T-helper 22 cell (primary cell): ENCODE data around the gene ATP1A2.

Experiments used
- DNase-seq: peaks from one replicate; pipeline ENCODE4 v3.0.0-alpha.2; 2020; ENCODE audit warnings: low read depth

Gene ATP1A2

DNA sequence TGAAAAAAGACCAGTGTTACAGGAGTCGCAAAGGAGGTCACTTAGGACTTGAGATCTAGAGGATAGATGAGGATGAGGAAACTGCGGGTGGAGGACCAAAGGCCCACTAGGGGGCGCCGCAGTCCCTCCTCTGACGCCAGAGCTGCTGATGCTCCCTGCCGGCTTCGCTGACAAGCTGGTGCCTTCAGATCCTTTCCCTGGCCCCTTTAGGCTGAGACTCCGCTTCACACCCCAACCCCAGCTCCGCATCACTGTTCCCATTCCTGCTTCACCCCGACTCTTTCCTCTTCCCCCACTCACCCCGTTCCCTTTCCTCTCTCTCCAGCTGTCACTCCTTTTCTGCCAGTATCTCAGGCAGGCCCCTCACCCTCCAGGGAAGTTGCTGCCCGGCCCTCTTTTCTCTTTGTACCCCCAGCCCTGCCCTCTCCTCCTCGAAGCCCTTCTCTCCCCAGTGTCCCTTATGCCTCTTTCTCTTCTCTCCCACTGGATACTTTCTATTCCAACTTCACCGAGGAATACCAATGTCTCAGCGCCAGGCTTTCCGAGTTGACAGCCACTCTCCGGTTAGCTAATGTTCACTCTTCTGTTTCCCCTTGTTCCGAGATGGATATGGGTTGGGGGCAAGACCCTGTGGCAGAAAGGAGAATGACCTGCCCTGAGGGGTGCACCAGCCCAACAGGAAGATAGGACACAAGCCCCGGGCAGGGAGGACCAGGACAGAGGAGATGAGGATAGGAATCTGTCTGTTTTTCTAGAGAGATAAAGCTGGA is 29.7 kb upstream of the ATP1A2 start:
- DNase-seq: peak; percentile 27

DNA sequence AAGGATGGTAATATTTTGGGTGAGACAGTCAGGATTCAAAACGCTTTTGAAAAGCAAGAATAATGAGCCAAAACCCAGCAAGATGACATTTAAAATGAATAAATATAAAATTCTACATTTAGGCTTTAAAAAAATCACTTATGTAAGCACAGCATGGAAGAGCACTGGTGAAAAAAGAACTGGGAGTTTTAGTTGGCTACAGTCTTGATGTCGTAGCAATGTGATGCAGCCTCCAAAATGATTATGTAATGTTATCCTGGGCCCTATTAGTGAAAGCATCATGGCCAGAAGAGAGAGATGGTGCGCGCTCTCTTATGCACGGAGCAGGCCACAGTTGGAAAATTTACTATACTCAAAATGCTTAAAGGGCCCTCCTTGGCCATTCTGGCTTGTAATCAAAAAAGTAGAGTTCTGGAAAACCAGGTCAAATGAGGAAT is 29.1 kb upstream of the ATP1A2 start:
- DNase-seq: no peak

DNA sequence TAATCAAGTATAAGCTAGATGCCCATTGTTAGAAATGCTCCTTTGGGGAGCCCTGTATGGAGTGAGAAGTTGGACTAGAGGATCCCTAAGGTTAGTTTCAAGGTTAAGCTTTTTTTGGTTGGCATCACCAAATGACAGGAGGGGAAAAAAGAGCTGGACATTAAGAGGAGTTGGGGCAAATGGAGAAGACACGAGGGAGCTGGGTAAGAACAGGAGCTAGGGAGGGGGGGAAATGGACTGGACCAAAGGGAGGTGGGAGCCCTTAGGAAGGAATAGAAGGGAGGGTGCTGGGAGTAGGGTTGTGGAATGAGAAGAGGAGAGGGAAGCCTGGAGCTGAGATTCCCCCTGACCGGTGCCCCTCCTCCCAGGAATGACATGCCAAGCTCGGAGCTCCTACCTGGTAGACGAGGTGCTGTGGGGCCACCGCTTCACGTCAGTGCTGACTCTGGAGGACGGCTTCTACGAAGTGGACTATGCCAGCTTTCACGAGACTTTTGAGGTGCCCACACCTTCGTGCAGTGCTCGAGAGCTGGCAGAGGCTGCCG is 28.4 kb upstream of the ATP1A2 start:
- DNase-seq: no peak

DNA sequence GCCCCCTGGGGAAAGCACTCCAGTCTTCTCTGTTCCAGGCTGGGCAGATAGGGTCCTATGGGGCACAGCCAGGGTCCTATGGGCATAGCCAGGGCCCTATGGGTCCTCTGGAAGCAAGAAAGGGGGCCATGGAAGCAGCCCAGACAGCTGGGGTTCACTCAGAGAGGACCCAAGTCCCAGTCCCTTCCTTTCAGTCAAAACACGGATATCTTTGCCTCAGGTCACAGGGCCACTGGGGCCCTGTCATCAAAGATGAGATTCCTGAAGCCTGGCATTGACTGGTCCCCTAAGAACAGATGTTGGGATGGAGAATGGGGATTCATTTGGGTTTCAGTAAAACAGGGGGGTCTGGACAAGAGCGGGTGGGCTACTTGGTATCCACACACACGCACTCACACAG is 25.7 kb upstream of the ATP1A2 start:
- DNase-seq: no peak

DNA sequence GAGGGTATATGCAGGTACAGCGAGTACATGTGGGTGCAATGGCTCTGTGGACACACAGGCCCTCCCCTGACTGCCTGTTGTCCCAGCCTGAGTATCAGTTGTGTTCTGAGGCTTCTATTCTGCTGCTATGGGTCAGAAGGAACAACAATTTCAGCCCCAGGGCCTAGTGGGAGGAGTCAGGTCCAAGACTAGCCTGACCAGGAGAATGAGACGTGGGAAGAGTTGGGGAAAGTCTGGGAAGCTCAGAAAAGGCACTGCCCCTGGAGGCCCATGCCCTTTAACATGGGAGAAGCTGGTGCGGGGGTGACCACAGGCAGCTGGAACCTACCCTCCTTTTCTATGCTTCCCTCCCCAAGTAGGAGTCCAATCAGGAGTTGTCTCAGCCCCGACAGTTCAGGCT is 24.8 kb upstream of the ATP1A2 start:
- DNase-seq: no peak

DNA sequence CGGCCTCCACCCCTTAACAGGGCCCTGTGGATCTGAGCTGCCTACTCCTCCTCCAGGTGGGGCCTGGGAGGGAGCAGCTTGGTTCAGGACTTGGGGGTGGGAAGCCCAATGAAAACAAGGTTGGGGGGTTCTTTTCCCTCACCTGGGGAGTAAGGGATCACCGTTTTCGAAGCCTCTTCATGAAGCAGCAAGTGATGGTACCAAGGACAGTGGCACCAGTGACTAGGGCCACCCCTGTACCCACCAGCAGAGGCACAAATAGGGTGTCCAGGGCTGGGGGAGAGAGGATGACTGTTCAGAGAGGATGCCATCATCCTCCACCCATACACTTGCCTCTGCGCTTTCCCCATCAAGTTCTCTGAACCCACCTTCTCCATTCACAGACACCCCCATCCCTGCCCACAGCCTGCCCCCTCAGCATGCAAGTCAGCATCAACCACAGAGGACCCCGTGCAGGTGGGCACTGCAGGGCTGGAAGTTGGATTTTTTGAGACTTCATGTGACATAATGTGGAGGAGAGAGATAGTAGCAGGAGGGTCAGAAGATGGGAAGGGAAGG is 23.8 kb upstream of the ATP1A2 start:
- DNase-seq: no peak

DNA sequence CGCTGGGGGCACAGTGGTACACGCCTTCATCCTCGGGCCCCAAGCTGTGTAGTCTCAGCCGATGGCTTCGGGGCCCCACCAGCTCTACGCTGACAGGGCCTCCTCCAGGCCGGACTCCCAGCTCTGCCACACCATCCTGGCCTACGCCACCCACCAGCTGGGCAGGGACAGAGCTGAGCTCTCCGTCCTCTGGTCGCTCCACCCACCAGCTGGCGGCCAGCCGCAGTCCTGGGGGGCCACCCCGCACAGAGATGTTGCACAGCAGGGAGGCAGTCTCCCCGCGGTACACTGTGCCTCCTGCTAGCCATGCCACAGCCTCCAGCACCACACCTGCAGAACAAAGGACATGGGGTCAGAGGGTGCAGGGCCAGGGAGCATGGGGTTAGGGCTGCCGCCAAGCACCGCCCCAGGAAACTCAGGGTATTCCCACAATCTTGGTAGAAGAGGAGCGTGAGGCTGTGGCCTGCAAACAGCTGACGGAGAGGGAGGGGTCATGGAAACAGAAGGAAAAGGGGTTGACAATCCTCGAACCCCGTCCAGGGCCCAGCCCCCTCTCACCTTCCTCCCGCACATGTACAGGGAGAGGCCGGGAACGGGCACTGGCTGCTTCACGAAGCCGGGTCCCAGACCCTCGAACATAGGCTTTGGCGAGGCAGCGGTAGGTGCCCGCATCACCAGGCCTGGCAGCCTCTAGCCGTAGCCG is 23.0 kb upstream of the ATP1A2 start:
- no peak for DNase-seq

DNA sequence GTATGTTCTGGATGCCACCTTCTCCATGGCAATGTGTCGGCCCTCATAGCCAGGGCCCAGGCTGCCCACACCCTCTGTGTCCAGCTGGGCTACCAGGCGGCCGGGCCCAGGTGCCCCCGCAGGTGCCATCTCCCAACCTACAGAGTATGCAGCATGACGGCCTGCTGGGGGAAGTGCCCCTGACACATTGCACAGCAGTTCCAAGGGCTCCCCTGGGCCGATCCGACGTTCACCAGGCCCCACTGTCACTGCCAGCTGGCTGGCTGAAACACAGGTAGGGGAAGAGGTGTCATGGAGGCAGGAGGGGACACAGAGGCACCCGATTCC is 22.5 kb upstream of the ATP1A2 start:
- no peak for DNase-seq

DNA sequence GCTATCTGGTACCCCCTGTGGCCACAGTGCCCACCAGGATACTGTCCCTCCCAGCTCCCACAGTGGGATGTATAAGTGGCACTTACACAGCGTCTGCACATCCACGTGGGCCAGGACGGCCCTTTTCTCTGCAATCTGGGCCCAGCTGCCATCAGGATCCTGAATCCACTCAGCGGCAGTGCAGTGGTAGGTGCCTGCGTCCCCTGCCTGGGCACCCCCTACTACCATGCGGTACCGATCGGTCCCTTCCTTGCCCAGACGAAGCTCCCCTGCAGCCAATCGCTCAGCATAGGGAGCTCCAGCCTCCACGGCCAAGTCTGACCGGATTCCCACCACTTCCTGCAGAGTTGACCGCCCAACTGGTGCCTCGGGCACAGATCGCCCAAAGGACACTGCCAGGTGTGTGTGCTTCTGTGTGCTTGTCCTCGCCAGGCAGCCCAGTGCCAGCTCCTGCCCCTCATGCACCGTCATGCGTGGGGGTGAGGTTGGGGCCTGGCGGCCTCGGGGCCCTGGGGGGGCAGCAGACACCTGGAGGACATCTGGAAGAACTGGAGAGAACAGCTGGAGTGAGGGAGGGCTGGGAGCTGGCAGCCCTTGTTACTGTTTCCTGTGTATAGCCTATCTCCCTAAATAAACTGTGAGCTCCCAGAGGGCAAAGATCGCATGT is 21.8 kb upstream of the ATP1A2 start:
- no peak for DNase-seq

DNA sequence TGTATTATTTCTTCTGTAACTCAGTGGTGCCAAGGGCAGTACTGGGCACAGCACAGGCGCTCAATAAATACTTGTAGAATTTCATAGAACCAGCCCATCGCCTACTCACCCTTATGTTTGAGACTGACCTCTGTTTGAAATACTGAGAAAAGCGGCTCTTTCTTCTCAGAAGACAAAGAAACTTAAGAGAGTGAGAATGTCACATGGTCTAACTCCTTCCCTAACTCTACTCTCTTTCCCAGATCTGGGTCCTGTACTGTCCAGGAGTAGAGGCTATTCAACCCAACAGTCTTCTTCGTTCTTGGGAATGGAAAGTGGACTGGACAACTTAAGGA is 21.3 kb upstream of the ATP1A2 start:
- no peak for DNase-seq

DNA sequence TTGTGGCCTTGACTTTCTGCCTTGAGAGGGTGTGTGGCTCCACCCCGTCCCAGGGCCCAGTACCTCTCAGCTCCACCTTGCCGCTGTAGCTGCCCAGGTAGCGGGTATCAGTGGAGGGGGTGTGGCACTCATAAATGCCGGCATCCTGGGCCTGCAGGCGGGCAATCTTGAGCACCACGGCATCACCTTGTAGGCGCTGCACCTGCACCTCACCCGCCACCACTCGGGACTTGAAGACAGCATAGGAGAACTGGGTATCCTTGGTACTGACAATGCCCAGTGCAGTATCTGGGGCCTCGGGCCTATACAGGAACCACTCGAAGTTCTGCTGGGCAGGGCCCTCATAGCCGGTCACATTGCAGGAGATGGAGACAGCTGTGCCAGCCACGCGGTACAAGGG is 20.8 kb upstream of the ATP1A2 start:
- DNase-seq: no peak

DNA sequence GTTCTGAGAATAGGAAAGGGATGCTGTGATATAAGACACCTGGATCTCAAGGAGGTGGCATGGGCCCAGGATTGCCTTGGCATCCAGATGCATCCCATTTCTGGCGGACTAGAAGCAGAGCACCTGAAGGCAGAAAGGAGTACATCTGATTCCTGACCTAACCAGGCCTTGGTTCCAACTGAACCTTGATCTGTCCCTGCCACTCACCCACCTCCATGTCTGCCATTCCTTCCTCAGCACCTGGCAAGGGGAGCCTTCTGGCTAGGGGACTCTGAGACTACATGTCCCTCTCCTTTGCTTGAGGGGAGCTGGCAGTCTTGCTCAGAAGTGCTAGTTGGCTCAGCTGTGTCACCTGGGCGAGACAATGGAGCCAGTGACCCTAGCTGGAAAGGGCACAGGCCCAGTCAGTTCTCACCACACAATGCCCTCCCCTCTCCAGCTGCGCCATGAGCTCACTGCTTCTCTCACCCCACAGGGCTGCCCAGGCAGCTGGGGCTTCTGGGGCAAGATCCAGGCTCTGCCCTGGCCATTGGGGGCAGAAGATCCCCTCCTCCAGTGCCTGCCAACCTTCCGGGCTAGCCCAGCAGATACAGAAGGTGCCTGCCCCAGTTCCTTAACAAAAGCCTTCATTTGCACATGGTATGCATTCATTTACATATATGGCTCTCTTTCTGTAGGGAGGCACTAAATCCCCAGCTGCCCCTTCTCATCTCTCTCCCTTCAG is 20.0 kb upstream of the ATP1A2 start:
- no peak for DNase-seq

DNA sequence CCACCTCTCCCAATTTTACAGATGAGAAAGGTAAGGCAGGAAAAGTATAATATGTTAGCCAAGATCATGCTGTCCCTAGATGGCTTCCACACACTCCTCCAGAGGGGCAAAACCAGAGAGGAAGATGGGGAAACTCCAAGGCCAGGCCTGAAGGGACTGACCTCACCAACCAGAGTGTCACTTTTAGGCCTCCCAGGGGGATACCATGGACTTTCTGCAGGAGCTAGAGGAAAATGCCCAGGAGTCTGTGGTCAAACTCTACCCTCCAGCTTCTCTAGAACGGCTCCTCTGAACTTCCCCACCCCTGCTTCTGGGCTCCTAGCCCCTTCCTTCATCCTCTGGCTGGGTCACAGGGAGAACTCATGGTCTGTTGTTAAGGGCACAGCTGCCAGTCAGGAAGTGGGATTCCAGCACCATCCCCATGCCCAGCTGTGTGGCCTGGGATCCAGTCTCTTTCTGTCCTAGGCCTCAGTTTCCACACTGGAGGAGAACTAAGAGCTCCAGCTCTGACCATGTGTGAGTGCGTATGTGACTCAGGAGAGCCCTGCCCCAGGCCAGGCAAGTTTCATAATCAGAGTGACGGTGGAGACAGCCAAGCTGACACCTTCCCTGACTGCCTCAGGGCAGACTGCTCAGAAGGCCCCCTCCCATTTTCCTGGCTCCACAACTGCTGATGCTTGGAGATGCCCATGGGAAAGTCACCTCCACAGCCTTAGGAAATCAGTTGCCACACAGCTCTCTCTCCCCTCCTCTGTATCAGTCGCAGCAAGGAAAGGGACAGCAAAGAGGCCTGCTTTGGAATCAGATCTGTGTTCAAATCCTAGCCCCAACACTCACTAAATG is 19.1 kb upstream of the ATP1A2 start:
- DNase-seq: no peak

DNA sequence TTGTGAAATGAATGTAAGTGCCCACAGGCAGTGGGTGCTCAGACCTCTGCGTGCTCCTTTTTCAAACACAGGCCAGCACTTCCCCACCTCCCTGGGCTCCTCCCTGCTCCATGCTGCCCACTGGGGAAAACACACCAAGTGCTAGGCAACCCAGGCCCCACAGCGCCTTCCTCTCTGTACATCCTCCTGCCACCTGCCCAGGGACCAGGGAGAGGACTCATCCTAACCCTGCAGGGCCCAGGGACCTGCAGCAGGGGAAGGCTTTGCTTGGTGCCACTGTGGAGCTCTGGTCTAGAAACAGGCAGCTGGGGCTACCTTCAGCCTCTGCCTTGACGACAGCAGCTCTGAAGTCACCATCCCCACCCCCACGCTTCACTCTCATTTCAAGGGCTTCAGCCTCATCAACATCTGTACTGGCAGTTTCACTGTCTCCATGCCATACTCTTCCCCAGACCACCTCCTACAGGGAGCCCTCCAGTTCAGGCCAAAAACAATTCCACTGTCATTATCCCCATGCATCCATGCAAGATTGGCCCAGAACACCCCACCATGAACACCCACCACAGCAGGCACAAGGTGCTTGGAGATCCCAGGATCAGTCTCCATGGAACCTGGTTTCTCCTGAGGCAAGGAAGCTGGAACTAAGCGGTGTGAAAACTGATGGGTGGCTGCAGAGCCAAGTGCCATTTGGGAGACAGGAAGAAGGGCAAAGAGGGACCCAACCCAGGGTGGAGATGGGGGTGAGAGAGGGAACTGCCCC is 18.2 kb upstream of the ATP1A2 start:
- DNase-seq: no peak

DNA sequence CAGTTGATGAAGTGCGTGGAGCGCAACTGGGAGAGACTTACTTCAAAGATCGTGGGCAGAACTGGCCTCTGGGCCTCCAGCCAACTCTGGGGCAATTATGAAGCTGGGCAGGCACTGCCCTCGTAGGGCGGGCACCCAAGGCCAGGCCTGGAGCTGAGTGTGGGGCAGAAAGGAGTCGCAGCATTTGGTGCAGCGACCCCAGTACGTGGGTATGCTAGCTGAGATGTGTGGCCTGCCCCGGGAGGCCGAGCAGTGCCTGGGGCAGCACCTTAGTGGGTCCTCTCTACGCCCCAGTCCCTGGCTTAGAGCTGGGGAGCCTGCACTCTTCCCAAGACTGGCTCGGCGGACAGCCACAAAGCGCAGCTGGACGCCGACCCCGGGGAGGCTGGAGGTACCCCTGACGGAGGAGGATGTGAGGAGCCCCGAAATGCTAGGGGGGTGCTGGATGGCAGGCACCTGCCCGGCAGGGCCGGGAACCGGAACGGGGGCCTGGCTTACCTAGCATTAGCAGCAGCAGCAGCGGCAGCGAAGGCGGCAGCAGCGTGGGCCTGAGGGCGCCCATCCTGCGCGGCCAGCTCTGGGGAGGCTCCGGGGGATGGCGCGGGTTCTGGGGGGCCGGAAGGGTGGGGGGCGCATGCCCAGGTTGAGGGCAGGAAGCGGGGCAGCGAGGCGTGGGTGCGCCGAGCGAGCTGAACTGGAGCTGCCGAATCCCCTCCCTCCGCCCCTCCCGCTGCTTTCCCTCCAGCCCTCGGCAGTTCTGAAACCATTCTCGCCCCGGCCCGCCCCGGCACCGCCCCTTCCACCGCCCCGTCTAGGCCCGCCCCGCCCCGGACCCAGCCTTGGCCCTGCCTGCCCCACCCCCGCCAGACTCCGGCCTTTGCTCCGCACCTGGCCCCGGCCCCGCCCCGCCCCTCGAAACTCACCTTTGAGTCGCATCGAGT is 17.4 kb upstream of the ATP1A2 start, which contains the start of gene IGSF8:
Gene IGSF8, minus strand, starts transcription at position 709 of the 941 bp plus-strand sequence. Its CDS starts 147 bp downstream, at position 562.
- peak; percentile 90 for DNase-seq

DNA sequence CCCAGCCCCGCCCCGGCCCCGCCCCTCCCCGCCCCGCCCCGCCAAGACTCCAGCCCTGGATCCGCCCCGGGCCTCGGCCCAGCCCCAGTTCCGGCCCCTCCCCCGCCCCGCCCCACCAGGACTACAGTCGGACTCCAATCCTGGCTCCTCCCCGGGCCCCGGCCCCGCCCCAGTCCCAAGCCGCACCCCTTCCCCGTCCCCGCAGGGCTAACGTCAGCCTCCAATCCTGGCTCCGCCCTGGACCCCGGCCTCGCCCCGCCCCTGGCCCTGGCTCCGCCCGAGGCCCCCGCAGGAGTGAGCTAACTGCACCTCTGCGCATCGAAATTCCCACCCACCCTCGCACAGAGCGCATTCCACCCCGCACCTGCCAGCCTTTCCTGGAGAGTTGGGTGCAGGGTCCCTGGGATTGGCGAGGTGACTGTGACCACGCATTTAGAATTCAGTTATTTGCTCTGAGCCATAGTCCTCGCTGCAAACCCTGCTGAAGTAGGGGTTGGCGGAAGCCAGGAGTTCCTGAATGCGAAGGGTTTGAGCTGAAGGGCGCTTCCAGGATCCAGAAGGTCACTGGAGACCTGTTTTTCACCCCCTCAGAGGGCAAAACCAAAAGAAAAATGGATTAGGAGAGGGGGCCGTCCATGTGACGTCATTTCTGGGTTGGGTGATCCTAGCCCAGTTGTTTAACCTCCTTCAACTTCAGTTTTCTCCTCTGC is 16.6 kb upstream of the ATP1A2 start:
- peak; percentile 97 for DNase-seq

DNA sequence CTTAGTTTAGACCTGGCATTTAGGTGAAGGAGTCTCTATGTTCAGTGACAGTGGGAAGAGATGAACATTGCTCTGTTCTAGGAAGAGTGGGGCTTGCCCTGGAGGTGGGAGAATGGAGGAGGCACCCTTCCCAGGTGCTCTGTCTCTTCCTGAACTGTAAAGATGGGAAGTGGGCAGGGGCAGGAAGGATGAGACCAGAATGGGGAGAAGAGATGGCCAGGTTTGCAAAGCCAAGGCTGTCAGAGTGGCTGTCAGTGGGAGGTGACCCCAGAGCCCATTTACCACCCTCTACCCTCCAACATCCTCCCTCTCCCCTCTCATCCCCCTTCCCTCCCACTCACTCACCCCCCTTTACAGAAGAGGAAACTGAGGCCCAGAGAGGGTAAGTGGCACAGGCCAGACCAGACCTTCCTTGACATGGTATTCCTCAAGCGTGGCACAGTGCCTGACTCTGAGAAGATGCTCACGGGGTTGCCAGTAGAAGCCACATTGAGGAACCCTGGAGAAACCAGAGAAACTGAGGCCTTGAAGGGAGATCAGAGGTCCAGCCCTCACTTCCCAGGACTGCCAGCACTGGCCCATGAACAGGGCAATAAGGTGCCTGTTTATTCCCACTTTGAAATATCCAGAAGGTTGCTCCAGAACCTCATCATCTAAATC is 15.7 kb upstream of the ATP1A2 start:
- no peak for DNase-seq
